IPS-18a (cell line): ENCODE data around the gene ZNF263.
"Not testable (repeated sequence)": the region's sequence is repeated elsewhere in the genome, so short reads cannot be mapped to it uniquely, and the experiment has no call there.

Source experiments
- H3K27ac ChIP-seq: one replicate; pipeline ENCODE4 v1.5.1; 2013; ENCODE audit warnings: low read length
- H3K27me3 ChIP-seq: one replicate; pipeline ENCODE4 v1.6.1; 2013; ENCODE audit warnings: mild to moderate bottlenecking, low read length; ENCODE audit not compliant: control insufficient read depth, insufficient read depth
- H3K36me3 ChIP-seq: one replicate; pipeline ENCODE4 v1.6.1; 2013; ENCODE audit warnings: low read depth, low read length; ENCODE audit not compliant: control insufficient read depth
- H3K4me1 ChIP-seq: one replicate; pipeline ENCODE4 v1.6.1; 2013; ENCODE audit warnings: low read depth, low read length; ENCODE audit not compliant: control insufficient read depth
- H3K4me3 ChIP-seq: one replicate; pipeline ENCODE4 v1.5.1; 2013; ENCODE audit warnings: low read length
- H3K9ac ChIP-seq: one replicate; pipeline ENCODE4 v1.6.1; 2013; ENCODE audit warnings: mild to moderate bottlenecking, low read length, moderate library complexity
- H3K9me3 ChIP-seq: one replicate; pipeline ENCODE4 v1.6.1; 2013; ENCODE audit warnings: low read depth, low read length; ENCODE audit not compliant: control insufficient read depth

The ZNF263 gene

GRCh38 chr16:3271281-3271680 lies 12.0 kb upstream of the ZNF263 start:
- H3K9ac ChIP-seq, H3K36me3 ChIP-seq, H3K27me3 ChIP-seq, H3K4me3 ChIP-seq, H3K9me3 ChIP-seq, H3K27ac ChIP-seq, H3K4me1 ChIP-seq: not testable (repeated sequence)

DNA sequence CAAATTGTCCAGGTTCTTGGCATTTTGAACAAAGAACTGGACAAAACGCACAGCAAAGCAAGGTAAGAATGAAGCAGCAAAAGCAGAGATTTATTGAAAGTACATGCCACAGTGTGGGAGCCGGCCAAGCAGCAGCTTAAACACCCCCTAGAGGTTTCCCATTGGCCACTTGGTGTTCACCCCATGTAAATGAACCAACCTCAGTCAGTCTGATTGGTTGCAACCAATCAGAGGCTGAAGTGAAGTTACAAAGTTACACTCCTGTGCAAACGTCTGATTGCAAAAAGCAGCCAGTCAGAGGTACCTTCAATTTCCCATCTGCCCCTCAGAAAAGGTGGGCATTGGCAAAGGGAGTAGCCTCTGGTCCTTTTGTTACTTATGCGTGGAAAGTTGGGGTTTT lies 8.8 kb upstream of the ZNF263 start:
- no peak overlapping the region for H3K4me3 ChIP-seq
- no peak overlapping the region for H3K27ac ChIP-seq

GRCh38 chr16:3274947-3275346 lies 8.3 kb upstream of the ZNF263 start:
- Histone ChIP-seq H3K9me3 (no peaks in the 10 kb centered on the region), H3K9ac (no peak overlapping the region), H3K27me3 (peaks cover 5% of the 10 kb centered on the region), H3K36me3 (no peaks in the 10 kb centered on the region), H3K4me1 (no peaks in the 10 kb centered on the region), H3K27ac (no peak overlapping the region), H3K4me3 (no peak overlapping the region)

More for the DNA sequence above, 8.8 kb upstream of the ZNF263 start:
- Histone ChIP-seq H3K4me1 (no peaks in the 10 kb centered on the region), H3K27me3 (peaks cover 5% of the 10 kb centered on the region), H3K36me3 (no peaks in the 10 kb centered on the region), H3K9ac (no peak overlapping the region), H3K9me3 (no peaks in the 10 kb centered on the region)

GRCh38 chr16:3276679-3277078 lies 6.6 kb upstream of the ZNF263 start:
- Histone ChIP-seq H3K27me3 (peaks cover 5% of the 10 kb centered on the region), H3K27ac (no peak overlapping the region), H3K9me3 (no peaks in the 10 kb centered on the region), H3K4me3 (no peak overlapping the region), H3K9ac (no peak overlapping the region), H3K4me1 (no peaks in the 10 kb centered on the region), H3K36me3 (no peaks in the 10 kb centered on the region)

- Histone ChIP-seq H3K9me3 (no peaks in the 10 kb centered on the region), H3K27me3 (peaks cover 5% of the 10 kb centered on the region), H3K27ac (no peak overlapping the region), H3K36me3 (peaks cover 7% of the 10 kb centered on the region), H3K4me1 (peaks cover 3% of the 10 kb centered on the region), H3K4me3 (peak overlapping the region; percentile 90), H3K9ac (no peak overlapping the region)
Measured at GRCh38 chr16:3281222-3281820, 2.0 kb upstream of the ZNF263 start.

DNA sequence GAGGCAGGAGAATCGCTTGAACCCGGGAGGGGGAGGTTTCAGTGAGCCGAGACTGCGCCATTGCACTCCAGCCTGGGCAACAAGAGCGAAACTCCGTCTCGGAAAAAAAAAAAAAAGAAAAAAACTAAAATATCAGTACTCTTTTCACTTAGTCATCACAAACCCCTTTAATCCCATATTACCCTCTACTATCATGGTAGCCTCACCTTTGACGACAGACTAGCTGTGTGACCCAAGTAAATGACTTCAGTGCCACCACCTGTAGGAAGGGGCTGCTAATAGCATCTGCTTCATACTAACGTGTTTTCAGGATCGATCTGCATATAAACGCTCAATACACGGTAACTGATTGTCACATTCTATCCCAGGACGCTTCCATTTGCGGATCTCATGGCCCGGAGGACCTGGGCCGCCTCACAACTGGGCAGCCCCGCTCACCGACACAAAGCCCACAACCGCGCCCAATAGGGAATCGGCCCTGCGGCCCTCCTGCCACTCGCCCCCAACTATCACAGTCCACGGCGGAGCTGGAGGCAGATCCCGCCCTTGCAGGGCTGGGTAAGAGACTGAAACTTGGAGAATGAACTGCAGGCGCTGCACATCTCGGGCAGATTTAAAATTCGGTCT lies 1.1 kb upstream of the ZNF263 start:
- peak overlapping the region; percentile 97 for H3K27ac ChIP-seq

DNA sequence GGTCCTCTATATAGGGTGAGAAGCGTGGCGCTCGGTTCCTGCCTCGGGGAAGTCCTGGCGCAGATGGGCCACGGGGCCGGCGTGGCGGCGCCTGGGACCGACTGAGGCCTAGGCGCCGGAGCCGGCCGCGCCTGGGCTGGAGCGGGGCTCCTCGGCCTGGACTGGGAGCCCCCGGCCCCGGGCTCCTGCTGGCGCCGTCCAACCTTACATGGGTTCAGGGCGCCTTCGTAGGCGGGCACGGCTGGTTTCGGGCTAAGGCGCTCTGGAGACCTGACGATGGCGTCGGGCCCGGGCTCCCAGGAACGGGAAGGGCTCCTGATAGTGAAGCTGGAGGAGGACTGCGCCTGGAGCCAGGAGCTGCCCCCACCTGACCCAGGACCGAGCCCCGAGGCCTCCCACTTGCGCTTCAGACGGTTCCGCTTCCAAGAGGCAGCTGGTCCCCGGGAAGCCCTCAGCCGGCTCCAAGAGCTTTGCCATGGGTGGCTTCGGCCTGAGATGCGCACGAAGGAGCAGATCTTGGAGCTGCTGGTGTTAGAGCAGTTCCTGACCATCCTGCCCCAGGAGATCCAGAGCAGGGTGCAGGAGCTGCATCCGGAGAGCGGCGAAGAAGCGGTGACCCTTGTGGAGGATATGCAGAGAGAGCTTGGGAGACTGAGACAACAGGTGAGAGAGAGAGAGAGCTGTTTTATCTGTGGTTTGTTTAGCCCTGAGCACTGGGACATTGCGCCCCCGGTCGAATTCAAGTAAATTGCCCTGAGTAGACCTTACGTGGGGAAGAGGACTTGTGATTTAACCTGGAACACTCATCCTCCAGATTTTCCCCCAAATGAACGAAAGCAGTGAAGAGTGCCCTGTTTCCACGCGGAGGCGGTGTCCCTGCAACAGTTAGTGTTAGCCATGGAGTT lies 504 bp downstream of the ZNF263 start:
- peak overlapping the region; percentile 85 for H3K9ac ChIP-seq
- peaks cover 20% of the 10 kb centered on the region for H3K36me3 ChIP-seq
- peak overlapping the region; percentile 97 for H3K27ac ChIP-seq
- H3K4me3 ChIP-seq = peak overlapping the region; percentile 90
- H3K4me1 ChIP-seq = peaks cover 3% of the 10 kb centered on the region
- peaks cover 9% of the 10 kb centered on the region for H3K9me3 ChIP-seq
- no peaks in the 10 kb centered on the region for H3K27me3 ChIP-seq

More for the DNA sequence above, 1.1 kb upstream of the ZNF263 start:
- H3K9me3 ChIP-seq = peaks cover 5% of the 10 kb centered on the region
- H3K27me3 ChIP-seq = peaks cover 2% of the 10 kb centered on the region
- H3K9ac ChIP-seq = peak overlapping the region; percentile 85
- H3K4me1 ChIP-seq = peaks cover 3% of the 10 kb centered on the region
- H3K36me3 ChIP-seq = peaks cover 14% of the 10 kb centered on the region
- H3K4me3 ChIP-seq = peak overlapping the region; percentile 90

- H3K9me3 ChIP-seq = peaks cover 20% of the 10 kb centered on the region
- H3K27ac ChIP-seq = no peak overlapping the region
- no peak overlapping the region for H3K9ac ChIP-seq
- H3K4me3 ChIP-seq = peak overlapping the region; percentile 90
- no peaks in the 10 kb centered on the region for H3K27me3 ChIP-seq
- H3K36me3 ChIP-seq = peaks cover 33% of the 10 kb centered on the region
- peaks cover 3% of the 10 kb centered on the region for H3K4me1 ChIP-seq
Measured at GRCh38 chr16:3285131-3285530, 1.8 kb downstream of the ZNF263 start.

DNA sequence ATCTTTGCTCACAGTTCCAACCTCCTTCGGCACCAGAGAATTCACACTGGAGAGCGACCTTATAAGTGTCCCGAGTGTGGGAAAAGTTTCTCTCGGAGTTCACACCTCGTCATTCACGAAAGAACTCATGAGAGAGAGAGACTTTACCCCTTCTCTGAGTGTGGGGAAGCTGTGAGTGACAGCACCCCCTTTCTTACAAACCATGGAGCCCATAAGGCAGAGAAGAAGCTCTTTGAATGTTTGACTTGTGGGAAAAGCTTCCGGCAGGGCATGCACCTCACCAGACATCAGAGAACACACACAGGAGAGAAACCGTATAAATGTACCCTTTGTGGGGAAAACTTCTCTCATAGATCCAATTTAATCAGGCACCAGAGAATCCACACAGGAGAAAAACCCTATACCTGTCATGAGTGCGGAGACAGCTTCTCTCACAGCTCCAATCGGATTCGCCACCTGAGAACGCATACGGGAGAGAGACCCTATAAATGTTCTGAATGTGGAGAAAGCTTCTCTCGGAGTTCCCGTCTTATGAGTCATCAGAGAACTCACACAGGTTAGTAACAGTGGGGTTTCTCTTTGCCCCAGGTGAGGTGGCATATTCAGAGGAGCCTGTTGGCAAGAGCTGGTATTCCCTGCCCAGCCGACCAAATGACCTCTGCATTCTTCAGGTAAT lies 6.8 kb downstream of the ZNF263 start:
- Histone ChIP-seq H3K27me3 (no peaks in the 10 kb centered on the region), H3K9ac (no peak overlapping the region), H3K4me1 (no peaks in the 10 kb centered on the region), H3K9me3 (peaks cover 44% of the 10 kb centered on the region), H3K27ac (no peak overlapping the region), H3K36me3 (peaks cover 58% of the 10 kb centered on the region), H3K4me3 (no peak overlapping the region)

DNA sequence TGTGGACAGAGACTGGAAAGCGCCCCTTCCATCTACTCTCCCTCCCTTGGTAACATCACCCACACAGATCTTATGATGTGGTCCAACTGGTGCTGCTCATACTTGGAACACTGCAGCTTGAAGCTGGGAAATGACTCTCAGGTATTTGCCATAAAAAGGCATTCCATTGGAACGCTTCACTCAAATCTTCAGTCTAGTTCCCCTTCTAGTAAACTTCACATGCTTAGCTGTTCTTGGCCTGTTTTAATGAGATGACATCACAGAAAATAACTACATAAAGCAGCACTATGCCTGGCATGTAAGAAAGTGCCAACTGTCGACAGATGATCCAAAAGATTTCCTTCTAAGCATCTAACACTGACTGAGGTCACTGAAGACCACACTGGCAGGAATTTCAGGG lies 9.3 kb downstream of the ZNF263 start:
- H3K4me3 ChIP-seq = no peak overlapping the region
- no peak overlapping the region for H3K27ac ChIP-seq
- no peaks in the 10 kb centered on the region for H3K27me3 ChIP-seq
- H3K36me3 ChIP-seq = peaks cover 41% of the 10 kb centered on the region
- H3K4me1 ChIP-seq = no peaks in the 10 kb centered on the region
- peaks cover 39% of the 10 kb centered on the region for H3K9me3 ChIP-seq
- no peak overlapping the region for H3K9ac ChIP-seq

DNA sequence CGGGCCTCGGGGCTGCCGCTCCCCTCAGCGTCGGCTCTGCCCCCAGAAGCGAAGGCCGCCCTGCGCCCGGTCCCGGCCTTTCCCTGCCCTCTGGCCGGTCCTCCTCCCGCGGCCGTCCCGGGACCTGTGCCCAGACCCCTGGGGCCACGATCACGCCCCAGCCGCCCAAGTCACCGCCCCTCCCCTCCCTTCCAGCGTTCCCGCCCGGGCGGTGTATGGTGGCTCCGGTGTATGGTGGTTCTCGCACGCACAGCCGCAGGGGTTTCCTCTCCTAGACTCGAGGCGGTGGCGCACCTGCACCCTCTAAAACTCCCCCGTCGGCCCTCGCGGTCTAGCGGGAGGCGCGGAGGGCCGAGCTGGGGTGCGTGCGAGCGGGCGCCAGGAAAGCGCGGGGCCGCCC lies 11.9 kb downstream of the ZNF263 start:
- Histone ChIP-seq H3K27ac (no peak overlapping the region), H3K27me3 (no peaks in the 10 kb centered on the region), H3K4me1 (no peaks in the 10 kb centered on the region), H3K9ac (no peak overlapping the region), H3K4me3 (no peak overlapping the region), H3K9me3 (peaks cover 32% of the 10 kb centered on the region), H3K36me3 (peaks cover 30% of the 10 kb centered on the region)
